Ureter (tissue), 1 donor: ENCODE measurements around the gene KAT5. TPM values are rescaled to one million over a fixed set of nuclear protein-coding genes. Genes with fewer than 3 reads are reported as not detected.
"Not testable (repeated sequence)": the region's sequence is repeated elsewhere in the genome, so short reads cannot be mapped to it uniquely, and the experiment has no call there.

ENCODE experiments used
- DNase-seq: peaks from one replicate; pipeline ENCODE4 v3.0.0-alpha.2; 2020; ENCODE audit warnings: low spot score
- total RNA-seq: library from RNA; stranded (reverse); gene quantifications from one replicate; pipeline ENCODE4 v1.2.4, GENCODE V29; 2023
- donor health status: DM: yes; HTN: yes; CAD: no.

The KAT5 gene
- total RNA-seq, result 74.8 TPM

DNA sequence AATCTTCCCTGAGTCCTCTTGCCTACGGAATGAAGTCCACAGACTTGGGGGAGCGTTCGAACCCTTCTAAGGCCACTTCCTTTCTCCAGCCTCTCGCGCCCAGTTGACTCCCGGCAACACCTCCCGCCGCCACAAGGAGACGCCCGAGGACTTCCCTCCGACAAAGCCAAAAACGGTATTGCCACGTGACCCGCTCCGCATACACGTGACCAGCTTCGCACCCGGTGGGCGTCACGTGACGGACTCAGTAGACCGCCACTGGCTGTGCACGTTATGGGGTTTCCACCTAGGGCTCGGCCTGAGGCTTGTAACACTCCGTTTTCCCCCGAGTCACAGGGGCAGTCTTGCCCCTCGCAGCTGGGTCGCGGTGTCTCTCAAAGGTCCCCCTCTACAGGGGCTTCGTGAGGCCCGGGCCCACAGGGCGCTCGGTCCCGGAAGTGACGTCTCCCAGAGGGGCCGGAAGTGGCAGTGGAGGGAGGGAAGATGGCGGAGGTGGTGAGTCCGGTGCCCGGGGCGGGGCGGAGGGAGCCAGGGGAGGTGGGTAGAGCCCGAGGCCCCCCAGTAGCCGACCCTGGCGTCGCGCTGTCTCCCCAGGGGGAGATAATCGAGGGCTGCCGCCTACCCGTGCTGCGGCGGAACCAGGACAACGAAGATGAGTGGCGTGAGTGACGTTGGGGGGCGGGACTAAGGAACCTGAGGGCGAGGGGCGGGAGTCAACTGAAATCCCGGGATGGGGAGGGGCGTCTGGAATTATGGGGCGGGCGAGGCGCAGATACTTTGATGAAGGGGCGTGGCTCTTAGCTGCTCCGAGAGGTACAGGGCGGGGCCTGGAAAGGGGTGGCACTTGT is at the start of gene KAT5:
TSS of gene KAT5 (plus strand) at position 468 of the 848 bp plus-strand sequence. CDS start at position 484, 16 bp downstream.
- DNase-seq, result peak; percentile 99

GRCh38 chr11:65662799-65663638 is 49.0 kb upstream of the KAT5 start, which contains the start of gene RELA:
TSS of gene RELA (minus strand) at chr11:65662916. CDS start at chr11:65662832, 84 bp downstream.
- peak; percentile 96 for DNase-seq

DNA sequence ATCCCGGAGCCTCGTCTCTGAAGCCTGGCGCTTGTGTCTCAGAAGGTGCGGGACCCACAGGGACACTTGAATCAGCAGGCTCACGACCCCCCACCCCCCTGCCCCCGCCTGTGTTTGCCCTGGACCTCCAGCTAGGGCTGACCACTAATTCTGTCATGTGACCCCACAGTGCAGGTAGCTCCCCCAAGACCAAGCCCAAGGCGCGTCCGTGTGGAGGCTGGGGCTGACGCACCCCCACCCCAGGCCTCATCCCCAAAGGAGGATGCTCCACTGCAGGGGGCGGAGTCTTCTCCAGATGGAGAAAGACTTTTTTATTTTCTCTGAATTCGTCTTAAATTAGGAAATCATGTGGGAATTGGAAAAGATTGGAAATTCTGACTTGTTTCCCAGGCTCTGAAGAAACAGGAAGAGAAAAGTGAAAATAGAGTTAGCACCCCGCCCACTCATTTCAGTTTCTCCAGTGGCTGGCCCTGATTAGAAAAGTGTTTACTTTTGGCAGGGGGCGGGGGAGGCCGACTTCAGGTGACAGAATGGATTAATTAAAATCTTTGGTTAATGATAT is 48.3 kb upstream of the KAT5 start:
- no peak for DNase-seq

- no peak for DNase-seq
These were observed 39.7 kb upstream of the KAT5 start for GRCh38 chr11:65672180-65672860.

GRCh38 chr11:65672982-65673381 is 39.1 kb upstream of the KAT5 start:
- no peak for DNase-seq

DNA sequence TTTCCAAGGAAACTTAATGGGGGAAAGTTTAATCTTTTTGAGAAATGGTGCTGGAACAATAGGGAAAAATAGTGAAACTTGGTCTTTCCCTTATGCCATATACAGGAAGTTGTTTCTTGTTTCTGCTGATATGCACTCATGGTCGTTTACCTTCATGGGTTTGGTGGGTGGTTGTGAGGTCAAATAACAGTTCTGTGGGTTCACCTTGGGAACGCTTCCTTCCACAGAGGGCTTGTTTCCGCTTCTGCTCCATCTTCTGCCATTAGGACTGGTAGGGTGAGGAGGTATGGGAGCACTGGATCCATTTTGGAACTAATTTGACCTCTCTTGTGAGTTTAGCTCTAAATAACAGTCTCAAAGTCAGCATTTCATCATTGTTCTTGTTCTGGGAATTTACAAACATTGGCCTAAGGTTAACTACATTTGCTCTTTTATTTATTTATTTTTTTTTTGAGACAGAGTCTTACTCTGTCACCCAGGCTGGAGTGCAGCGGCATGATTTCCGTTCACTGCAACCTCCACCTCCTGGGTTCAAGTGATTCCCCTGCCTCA is 31.8 kb upstream of the KAT5 start:
- no peak for DNase-seq

DNA sequence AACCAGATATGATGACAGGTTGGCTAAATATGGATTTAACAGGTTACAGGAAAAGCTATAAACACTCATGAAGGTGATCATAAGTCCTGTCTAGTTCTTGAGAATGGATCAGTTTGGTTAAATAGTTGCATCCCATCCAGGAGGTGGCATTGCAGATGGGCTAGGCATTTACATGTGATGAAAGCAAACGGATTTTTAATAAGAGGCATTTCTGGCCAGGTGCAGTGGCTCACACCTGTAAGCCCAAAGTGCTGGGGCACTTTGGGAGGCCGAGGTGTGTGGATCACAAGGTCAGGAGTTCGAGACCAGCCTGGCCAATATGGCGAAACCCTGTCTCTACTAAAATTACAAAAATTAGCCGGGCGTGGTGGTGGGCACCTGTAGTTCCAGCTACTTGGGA is 28.6 kb upstream of the KAT5 start:
- DNase-seq, result not testable (repeated sequence)

GRCh38 chr11:65685981-65686380 is 26.1 kb upstream of the KAT5 start:
- no peak for DNase-seq

GRCh38 chr11:65691847-65692246 is 20.2 kb upstream of the KAT5 start:
- not testable (repeated sequence) for DNase-seq

DNA sequence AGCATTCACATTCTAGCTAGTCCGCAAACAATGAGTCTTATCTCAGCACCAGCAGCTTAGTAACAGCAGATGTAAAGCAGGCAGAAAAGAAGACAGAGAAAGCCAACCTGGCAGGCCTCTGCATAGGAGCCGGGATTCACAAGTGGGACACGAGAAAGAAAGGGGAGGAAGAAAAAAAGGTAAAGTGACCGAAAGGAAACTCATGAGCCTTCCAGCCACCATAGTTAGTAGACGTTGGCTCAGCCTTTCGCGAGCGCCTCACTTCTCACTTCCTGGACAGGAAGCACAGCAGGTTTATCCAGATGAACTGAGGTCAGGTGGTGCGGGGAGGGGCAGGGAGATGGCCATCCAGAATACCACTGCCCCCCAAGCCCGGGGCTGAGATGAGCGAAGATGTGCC is 19.7 kb upstream of the KAT5 start:
- DNase-seq, result peak; percentile 74

DNA sequence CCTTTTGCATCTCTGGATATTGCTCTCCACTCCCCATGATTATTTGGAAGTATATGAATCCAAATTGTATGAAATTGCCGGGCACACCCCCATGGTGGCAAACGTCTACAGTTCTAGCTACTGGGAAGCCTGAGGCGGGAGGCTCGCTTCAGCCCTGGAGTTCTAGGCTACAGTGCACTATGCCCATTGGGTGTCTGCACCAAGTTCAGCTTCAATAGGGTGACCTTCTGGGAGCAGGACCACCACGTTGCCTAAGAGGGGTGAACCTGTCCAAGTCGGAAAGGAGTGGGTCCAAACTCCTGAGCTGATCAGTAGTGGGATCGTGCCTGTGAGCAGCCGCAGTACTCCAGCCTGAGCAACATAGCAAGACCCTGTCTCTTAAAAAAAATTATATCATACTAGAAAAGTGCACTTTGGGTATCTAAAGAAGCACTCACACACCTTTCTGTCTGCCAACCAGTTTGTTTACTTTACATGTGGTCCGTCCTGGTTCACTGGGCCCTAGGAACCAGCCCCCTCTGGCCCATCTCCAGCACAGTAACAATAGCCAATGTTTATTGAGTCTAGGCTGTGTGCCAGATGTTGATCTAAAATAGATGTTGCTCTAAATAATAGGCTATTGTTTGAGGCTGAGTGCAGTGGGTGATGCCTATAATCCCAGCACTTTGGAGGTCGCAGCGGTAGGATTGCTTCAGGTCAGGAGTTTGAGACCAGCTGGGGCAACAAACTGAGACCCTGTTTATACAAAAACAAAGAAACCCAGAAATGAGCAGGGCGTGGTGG is 16.4 kb upstream of the KAT5 start:
- no peak for DNase-seq

DNA sequence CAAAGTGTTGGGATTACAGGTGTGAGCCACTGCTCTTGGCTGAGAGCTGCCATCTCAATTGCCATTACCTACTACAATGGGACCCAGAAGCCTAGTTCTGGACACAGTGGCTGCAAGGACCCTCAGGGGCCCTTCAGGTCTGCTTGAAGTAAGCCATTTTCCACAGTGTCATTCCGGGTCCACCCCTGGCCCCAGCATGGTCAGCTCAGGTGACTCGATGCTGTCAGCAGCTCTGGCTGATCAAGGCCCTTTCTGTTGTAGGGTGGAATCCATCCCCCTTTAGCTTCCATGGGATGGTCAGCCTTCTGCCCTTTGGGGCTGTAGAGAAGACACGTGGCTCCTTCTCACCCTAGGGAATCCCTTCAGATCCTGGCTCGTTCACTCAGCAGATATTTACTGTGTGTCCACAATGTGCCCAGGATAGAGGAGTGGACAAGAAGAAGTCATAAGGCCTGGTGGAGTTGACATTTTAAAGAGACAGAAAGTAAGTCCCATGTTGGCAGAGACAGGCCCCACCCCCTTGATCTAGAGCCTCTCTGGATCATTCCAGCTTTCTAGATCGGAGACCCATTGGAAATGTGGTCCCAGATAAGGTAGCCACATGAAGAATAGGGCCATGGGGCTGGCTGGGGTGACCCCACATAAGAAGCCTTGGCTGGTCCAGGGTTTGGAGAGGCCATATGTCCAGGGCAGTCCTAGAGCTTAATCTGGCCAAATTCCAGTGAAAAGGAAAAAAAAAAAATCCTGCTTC is 15.1 kb upstream of the KAT5 start:
- DNase-seq, result no peak

- no peak for DNase-seq
These were observed 13.8 kb upstream of the KAT5 start for GRCh38 chr11:65698205-65698604.

DNA sequence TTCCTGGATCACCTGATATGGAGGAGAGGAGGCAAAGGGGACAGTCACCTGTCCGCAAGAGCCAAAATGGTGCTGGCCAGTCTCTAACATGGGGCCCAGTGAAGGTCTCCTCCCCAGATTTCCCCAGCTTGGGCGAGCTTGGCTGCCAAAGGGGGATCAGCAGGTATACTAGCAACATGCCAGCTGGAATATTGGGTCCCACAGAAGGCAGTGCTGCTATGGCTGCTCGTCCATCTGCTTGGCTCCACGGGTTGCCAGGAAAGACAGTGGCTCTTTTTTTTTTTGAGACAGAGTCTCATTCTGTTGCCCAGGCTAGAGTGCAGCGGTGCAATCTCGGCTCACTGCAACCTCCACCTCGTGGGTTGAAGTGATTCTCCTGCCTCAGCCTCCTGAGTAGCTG is 12.7 kb upstream of the KAT5 start:
- DNase-seq, result no peak

DNA sequence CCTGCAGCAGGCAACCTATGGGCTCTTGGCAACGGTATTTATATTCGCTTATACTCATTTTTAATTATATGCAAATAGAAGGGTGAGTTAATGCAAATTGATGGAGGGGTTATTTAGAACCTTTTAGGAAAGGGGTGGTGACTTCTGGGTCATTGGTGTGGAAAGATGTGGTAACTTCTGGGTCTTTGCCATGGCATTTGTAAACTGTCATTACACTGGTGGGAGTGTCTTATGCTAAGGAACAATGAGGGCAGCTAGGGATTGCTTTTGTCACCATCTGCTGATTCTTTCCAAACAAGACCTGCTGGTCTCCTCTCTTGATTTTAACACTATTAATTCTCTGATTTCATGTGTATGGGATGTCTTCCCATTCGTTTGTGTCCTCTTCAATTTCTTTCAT is 11.7 kb upstream of the KAT5 start:
- DNase-seq, result no peak

DNA sequence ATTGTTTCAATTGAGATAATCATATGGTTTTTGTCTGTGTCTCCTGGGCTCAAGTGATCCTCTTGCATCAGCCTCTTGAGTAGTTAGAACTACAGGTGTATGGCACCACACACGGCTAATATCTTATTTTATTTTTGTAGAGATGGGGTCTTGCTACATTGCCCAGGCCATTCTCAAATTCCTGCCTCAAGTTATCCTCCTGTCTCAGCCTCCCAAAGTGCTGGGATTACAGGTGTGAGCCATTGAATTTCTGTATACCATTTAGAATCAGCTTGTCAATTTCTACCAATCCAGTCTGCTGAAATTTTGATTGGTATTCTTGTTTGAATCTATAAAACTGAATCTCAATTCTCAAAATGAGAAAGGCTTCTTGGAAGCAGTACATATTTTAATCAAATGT is 10.4 kb upstream of the KAT5 start:
- DNase-seq, result no peak

GRCh38 chr11:65703846-65704245 is 8.2 kb upstream of the KAT5 start:
- DNase-seq, result no peak

DNA sequence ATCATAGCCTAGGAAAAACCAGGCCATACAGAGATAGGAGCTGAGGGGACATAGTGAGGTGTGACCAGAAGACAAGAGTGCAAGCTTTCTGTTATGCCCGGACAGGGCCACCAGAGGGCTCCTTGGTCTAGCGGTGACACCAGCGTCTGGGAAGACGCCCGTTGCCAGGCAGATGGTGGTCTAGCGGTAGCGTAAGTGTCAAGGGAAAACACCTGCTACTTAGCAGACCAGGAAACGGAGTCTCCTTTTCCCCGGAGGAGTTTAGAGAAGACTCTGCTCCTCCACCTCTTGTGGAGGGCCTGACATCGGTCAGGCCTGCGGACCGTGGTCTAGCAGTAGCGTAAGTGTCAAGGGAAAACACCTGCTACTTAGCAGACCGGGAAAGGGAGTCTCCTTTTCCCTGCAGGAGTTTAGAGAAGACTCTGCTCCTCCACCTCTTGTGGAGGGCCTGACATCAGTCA is 5.7 kb upstream of the KAT5 start:
- DNase-seq, result peak; percentile 65

DNA sequence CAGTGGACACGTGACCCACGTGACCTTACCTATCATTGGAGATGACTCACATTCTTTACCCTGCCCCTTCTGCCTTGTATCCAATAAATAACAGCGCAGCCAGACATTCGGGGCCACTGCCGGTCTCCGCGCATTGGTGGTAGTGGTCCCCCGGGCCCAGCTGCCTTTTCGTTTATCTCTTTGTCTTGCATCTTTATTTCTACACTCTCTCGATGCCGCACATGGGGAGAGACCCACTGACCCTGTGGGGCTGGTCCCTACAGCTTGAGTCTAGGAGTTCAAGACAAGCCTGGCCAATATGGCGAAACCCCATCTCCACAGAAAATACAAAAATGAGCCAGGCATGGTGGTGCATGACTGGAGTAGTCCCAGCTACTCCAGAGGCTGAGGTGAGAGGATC is 5.0 kb upstream of the KAT5 start:
- not testable (repeated sequence) for DNase-seq

GRCh38 chr11:65708451-65708850 is 3.6 kb upstream of the KAT5 start:
- no peak for DNase-seq
